H1 (cell line): Measurements from ENCODE around the gene FMN2. TPM values are rescaled to one million over a fixed set of nuclear protein-coding genes. Genes with fewer than 3 reads are reported as not detected.

Experiments
- CTCF ChIA-PET: fragments of 300-600 bp; sonication (Branson Sonifier 250); formaldehyde crosslinking; loops from one replicate; lab custom pipeline; 2021; ENCODE audit not compliant: partially characterized antibody; lab: Charles Lee
- POLR2A ChIA-PET: fragments of 300-600 bp; sonication (Branson Sonifier 250); formaldehyde crosslinking; loops from one replicate; lab custom pipeline; 2021; ENCODE audit warnings: inconsistent platforms; ENCODE audit not compliant: partially characterized antibody; lab: Charles Lee
- DNase-seq, 2 experiments: peaks; one replicate each; pipeline versions ENCODE4 v3.0.0 to v3.0.0-alpha.2; 2010 to 2022; ENCODE audit warnings: low spot score in 2 of 2, low read depth in 1 of 2, mixed read lengths in 1 of 2
- FAIRE-seq: peaks from 2 replicates; lab custom pipeline; 2011; peaks lifted over from hg19 to GRCh38; lab: Jason Lieb, UNC
- H2AFZ ChIP-seq: 2 replicates; pipeline ENCODE4 v1.8.1; 2012; ENCODE audit warnings: low read length, inconsistent platforms
- H2AK5ac ChIP-seq: 2 replicates; pipeline ENCODE4 v1.6.1; 2013; ENCODE audit warnings: low read depth, low read length
- H2BK120ac ChIP-seq: replicated peaks from 2 replicates; pipeline ENCODE3; 2013; ENCODE audit warnings: low read depth, low read length, inconsistent platforms
- H2BK12ac ChIP-seq: 2 replicates; pipeline ENCODE4 v1.6.1; 2013; ENCODE audit warnings: low read depth, low read length
- H2BK15ac ChIP-seq: 2 replicates; pipeline ENCODE4 v1.6.1; 2013; ENCODE audit warnings: low read length
- H2BK20ac ChIP-seq: 2 replicates; pipeline ENCODE4 v1.6.1; 2013; ENCODE audit warnings: low read length
- H2BK5ac ChIP-seq: 2 replicates; pipeline ENCODE4 v1.6.1; 2013; ENCODE audit warnings: low read depth, low read length
- H3K14ac ChIP-seq: 2 replicates; pipeline ENCODE4 v1.6.1; 2013; ENCODE audit warnings: inconsistent platforms; ENCODE audit not compliant: insufficient read length
- H3K18ac ChIP-seq: 2 replicates; pipeline ENCODE4 v1.6.1; 2013; ENCODE audit warnings: low read length; ENCODE audit errors: extremely low read depth
- H3K23ac ChIP-seq: 2 replicates; pipeline ENCODE4 v1.6.1; 2013; ENCODE audit warnings: inconsistent platforms; ENCODE audit not compliant: insufficient read length
- H3K23me2 ChIP-seq: 2 replicates; pipeline ENCODE4 v1.6.1; 2013; ENCODE audit warnings: low read depth, low read length
- H3K27ac ChIP-seq: 2 replicates; pipeline ENCODE4 v1.6.1; 2011; ENCODE audit warnings: low read depth, low read length, inconsistent platforms
- H3K27me3 ChIP-seq, 4 experiments: replicated peaks in 1 of 4; 1 replicate in 1 of 4; 2 replicates in 3 of 4; pipeline versions ENCODE4 v1.6.1 to v1.8.1; 2011 to 2013; ENCODE audit warnings: low read length in 3 of 4, mild to moderate bottlenecking in 3 of 4, inconsistent platforms in 2 of 4, mixed read lengths in 2 of 4, moderate library complexity in 1 of 4; ENCODE audit not compliant: control insufficient read depth in 3 of 4, insufficient read depth in 3 of 4; ENCODE audit errors: extremely low read depth in 1 of 4
- H3K36me3 ChIP-seq, 4 experiments: 2 replicates each; pipeline versions ENCODE4 v1.6.1 to v1.8.1; 2011 to 2013; ENCODE audit warnings: mild to moderate bottlenecking in 4 of 4, low read length in 3 of 4, moderate library complexity in 2 of 4, control low read depth in 1 of 4, inconsistent platforms in 1 of 4; ENCODE audit not compliant: insufficient read depth in 4 of 4, control insufficient read depth in 2 of 4
- H3K4ac ChIP-seq: replicated peaks from 2 replicates; pipeline ENCODE3; 2013; ENCODE audit warnings: low read length, low read depth, mixed read lengths, inconsistent platforms; ENCODE audit not compliant: insufficient read length
- H3K4me1 ChIP-seq, 4 experiments: replicated peaks in 1 of 4; 1 replicate in 1 of 4; 2 replicates in 3 of 4; pipeline versions ENCODE4 v1.6.1 to v1.8.1; 2011 to 2013; ENCODE audit warnings: low read length in 3 of 4, inconsistent platforms in 2 of 4, mixed read lengths in 1 of 4; ENCODE audit not compliant: insufficient read depth in 4 of 4, control insufficient read depth in 3 of 4
- H3K4me2 ChIP-seq, 2 experiments: 2 replicates each; pipeline versions ENCODE4 v1.6.1 to v1.8.1; 2011 to 2013; ENCODE audit warnings: low read depth in 2 of 2, low read length in 2 of 2, control low read depth in 1 of 2, inconsistent platforms in 1 of 2, mild to moderate bottlenecking in 1 of 2; ENCODE audit not compliant: insufficient read depth in 1 of 2
- H3K4me3 ChIP-seq, 4 experiments: fragments of 200-600, 300-600 bp in 1 of 4; sonication (generic), shearing (Covaris generic), sonication (Bioruptor Twin) in 1 of 4; 2 replicates each; pipeline versions ENCODE4 v1.5.1 to v1.8.1; 2011 to 2016; ENCODE audit warnings: low read length in 4 of 4, low read depth in 3 of 4, control low read depth in 2 of 4, inconsistent platforms in 2 of 4, mild to moderate bottlenecking in 2 of 4, mixed read lengths in 1 of 4, moderate library complexity in 1 of 4; ENCODE audit not compliant: insufficient read depth in 2 of 4; ENCODE audit errors: extremely low read depth in 1 of 4
- H3K56ac ChIP-seq: replicated peaks from 2 replicates; pipeline ENCODE3; 2013; ENCODE audit warnings: low read depth, mild to moderate bottlenecking, mixed read lengths, low read length, inconsistent platforms; ENCODE audit not compliant: insufficient read length
- H3K79me1 ChIP-seq: 2 replicates; pipeline ENCODE4 v1.6.1; 2013; ENCODE audit warnings: low read depth, low read length, control low read depth
- H3K79me2 ChIP-seq, 2 experiments: 2 replicates each; pipeline versions ENCODE4 v1.6.1 to v1.8.1; 2012 to 2013; ENCODE audit warnings: low read length in 2 of 2, mild to moderate bottlenecking in 2 of 2, inconsistent platforms in 1 of 2; ENCODE audit not compliant: insufficient read depth in 2 of 2, control insufficient read depth in 1 of 2
- H3K9ac ChIP-seq, 4 experiments: replicated peaks in 1 of 4; 1 replicate in 1 of 4; 2 replicates in 3 of 4; pipeline versions ENCODE4 v1.6.1 to v1.8.1; 2011 to 2013; ENCODE audit warnings: low read depth in 3 of 4, low read length in 3 of 4, control low read depth in 2 of 4, mild to moderate bottlenecking in 2 of 4, moderate library complexity in 2 of 4, inconsistent platforms in 1 of 4; ENCODE audit errors: extremely low read depth in 1 of 4
- H3K9me3 ChIP-seq, 2 experiments: 2 replicates each; pipeline versions ENCODE4 v1.6.1 to v1.8.1; 2012 to 2013; ENCODE audit warnings: mild to moderate bottlenecking in 2 of 2, moderate library complexity in 2 of 2, control low read depth in 1 of 2, inconsistent platforms in 1 of 2, low read depth in 1 of 2, low read length in 1 of 2, mixed read lengths in 1 of 2; ENCODE audit not compliant: insufficient read depth in 2 of 2
- H4K20me1 ChIP-seq, 2 experiments: replicated peaks in 1 of 2; 2 replicates each; pipeline versions ENCODE3 to v1.8.1; 2011 to 2013; ENCODE audit warnings: inconsistent platforms in 2 of 2, low read length in 2 of 2, mild to moderate bottlenecking in 1 of 2; ENCODE audit not compliant: insufficient read depth in 2 of 2, control insufficient read depth in 1 of 2
- H4K5ac ChIP-seq: 2 replicates; pipeline ENCODE4 v1.6.1; 2013; ENCODE audit warnings: low read length, low read depth, mixed read lengths, inconsistent platforms; ENCODE audit not compliant: insufficient read length
- H4K8ac ChIP-seq: 2 replicates; pipeline ENCODE4 v1.8.0; 2013; ENCODE audit warnings: mild to moderate bottlenecking, moderate library complexity, low read length, inconsistent platforms; ENCODE audit not compliant: insufficient read depth; ENCODE audit errors: extremely low read depth
- H4K91ac ChIP-seq: replicated peaks from 2 replicates; pipeline ENCODE3; 2013; ENCODE audit warnings: low read length, mixed read lengths, inconsistent platforms; ENCODE audit not compliant: insufficient read length
- BCL11A ChIP-seq, 2 experiments: IDR thresholded peaks; one replicate each; pipeline ENCODE4 v1.6.1; 2011; ENCODE audit warnings: low read depth in 2 of 2, low read length in 2 of 2, mild to moderate bottlenecking in 2 of 2
- EP300 ChIP-seq, 2 experiments: IDR thresholded peaks; 1 replicate in 1 of 2; 2 replicates in 1 of 2; pipeline ENCODE4 v1.6.1; 2011 to 2012; ENCODE audit warnings: low read depth in 2 of 2, low read length in 2 of 2, mild to moderate bottlenecking in 2 of 2, borderline replicate concordance in 1 of 2, inconsistent platforms in 1 of 2, moderate library complexity in 1 of 2
- RFX5 ChIP-seq: IDR thresholded peaks from 2 replicates; pipeline ENCODE4 v1.6.1; 2011; ENCODE audit warnings: low read depth, low read length, improper control_type of control experiment, borderline replicate concordance
- SAP30 ChIP-seq: fragments of 300-600 bp; sonication (generic); IDR thresholded peaks from 2 replicates; pipeline ENCODE4 v1.7.1; 2012; ENCODE audit warnings: low read length, moderate library complexity, mild to moderate bottlenecking, inconsistent platforms; ENCODE audit not compliant: insufficient read depth, insufficient replicate concordance
- SIRT6 ChIP-seq: IDR thresholded peaks from one replicate; pipeline ENCODE4 v1.7.1; 2012; ENCODE audit warnings: low read length, inconsistent platforms
- SIX5 ChIP-seq: IDR thresholded peaks from 2 replicates; pipeline ENCODE4 v1.6.1; 2011; ENCODE audit warnings: mild to moderate bottlenecking, low read depth, low read length
- SP1 ChIP-seq: IDR thresholded peaks from 2 replicates; pipeline ENCODE4 v1.6.1; 2011; ENCODE audit warnings: low read depth, low read length
- SP2 ChIP-seq: IDR thresholded peaks from 2 replicates; pipeline ENCODE4 v1.6.1; 2012; ENCODE audit warnings: mild to moderate bottlenecking, low read length, inconsistent platforms
- TCF12 ChIP-seq: IDR thresholded peaks from 2 replicates; pipeline ENCODE4 v1.6.1; 2011; ENCODE audit warnings: low read depth, mild to moderate bottlenecking, low read length
- WGBS, 2 experiments: shearing (Covaris generic) in 1 of 2; methylation state at CpG; one replicate each; pipeline versions ENCODE4 v1.1.6 to v1.1.7; 2013 to 2015; ENCODE audit warnings: low lambda C conversion rate in 2 of 2, mixed read lengths in 2 of 2, inconsistent platforms in 1 of 2, low coverage in 1 of 2, missing lambda C conversion rate in 1 of 2; ENCODE audit not compliant: insufficient replicate concordance in 2 of 2, insufficient coverage in 1 of 2, insufficient read length in 1 of 2; ENCODE audit errors: extremely low coverage in 1 of 2, missing lambda C conversion rate in 1 of 2; 5-methylcytosine and 5-hydroxymethylcytosine counted together
- polyA plus RNA-seq, 7 experiments: library from polyadenylated mRNA; depleted of rRNA in 3 of 7; stranded (reverse) in 5 of 7; unstranded in 2 of 7; fragments of >200 nt in 5 of 7; fragments of 200-250 nt in 2 of 7; gene quantifications; 1 replicate in 5 of 7; 2 replicates in 1 of 7; 4 replicates in 1 of 7; pipeline versions ENCODE4 v1.2.1 to v1.2.3, GENCODE V29; 2011 to 2013; ENCODE audit warnings: missing spikeins in 2 of 7, mixed read lengths in 2 of 7
- total RNA-seq: library from RNA; stranded (reverse); fragmentation: NEBNext Ultra II Directional; extraction: Animal tissue kit (Norgen Biotek cat#: 25700); gene quantifications from 2 replicates; pipeline ENCODE4 v1.2.1, GENCODE V29; 2021
- TF ChIP-seq, protein P1 (sequence below): IDR thresholded peaks from 2 replicates; pipeline ENCODE4 v1.6.1; 2012; ENCODE audit warnings: inconsistent platforms

Gene FMN2
- total and polyA plus RNA-seq, 2 of the 8 experiments (the other 6 are each of a cell fraction or from before 2014, with no cell fraction given) = 0.83 to 2.0 TPM

DNA sequence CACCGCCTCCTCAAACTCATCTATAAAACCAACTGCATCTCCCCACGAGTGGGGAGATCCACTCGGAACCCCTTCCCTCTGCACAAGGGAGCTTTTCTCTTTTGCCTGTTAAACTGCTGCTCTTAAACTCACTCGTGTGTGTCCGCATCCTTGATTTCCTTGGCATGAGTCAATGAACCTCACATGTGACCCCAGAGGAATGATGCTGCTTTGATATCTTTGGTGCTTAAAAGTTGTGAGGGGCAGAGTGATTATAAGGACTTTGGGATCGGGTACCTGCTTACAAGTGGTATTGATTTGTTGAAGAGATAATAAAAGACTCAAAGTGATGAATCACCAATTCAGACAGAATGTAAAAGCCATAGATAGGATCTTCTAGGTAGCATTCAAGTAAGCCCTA, 394.9 kb downstream of the FMN2 start:
- POLR2A ChIA-PET = no interaction called here
- no peaks in the 10 kb centered on the region for H3K79me2 ChIP-seq
- H3K27me3 ChIP-seq = peaks cover 0 to 5% (median 3%) of the 10 kb centered on the region in 4 experiments; a peak in 1 of 7 replicates
- H4K20me1 ChIP-seq = no peaks in the 10 kb centered on the region
- no peak overlapping the region for H2BK12ac ChIP-seq
- no peak for TF ChIP-seq SIX5
- TF ChIP-seq TCF12 = no peak
- TF ChIP-seq SIRT6 = no peak
- TF ChIP-seq, protein P1, sequence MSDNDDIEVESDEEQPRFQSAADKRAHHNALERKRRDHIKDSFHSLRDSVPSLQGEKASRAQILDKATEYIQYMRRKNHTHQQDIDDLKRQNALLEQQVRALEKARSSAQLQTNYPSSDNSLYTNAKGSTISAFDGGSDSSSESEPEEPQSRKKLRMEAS = no peak
- no peak for TF ChIP-seq BCL11A (IDR thresholded peaks at IDR 0.05; ENCODE audit: low read depth in 2 of 2, low read length in 2 of 2)
- TF ChIP-seq RFX5 = no peak
- no peak for TF ChIP-seq SP2
- TF ChIP-seq SP1 = no peak
- TF ChIP-seq EP300 (IDR thresholded peaks at IDR 0.05; ENCODE audit: borderline replicate concordance in 1 of 2, low read depth in 2 of 2, low read length in 2 of 2) = no peak
- no peak for TF ChIP-seq SAP30
- FAIRE-seq (no peak), DNase-seq (no peak)
- H3K79me1 ChIP-seq = no peaks in the 10 kb centered on the region
- CTCF ChIA-PET = interaction anchor here (0.7 to 3.0 kb wide), 12 partner anchors 8 to 289 kb away, joined by 3 to 16 read pairs (median 3); no protein-coding TSS in a partner anchor
- H4K5ac ChIP-seq = no peak overlapping the region
- H2AFZ ChIP-seq = no peak overlapping the region
- no peaks in the 10 kb centered on the region for H3K23me2 ChIP-seq
- H4K8ac ChIP-seq = no peak overlapping the region
- no peak overlapping the region for H2AK5ac ChIP-seq
- H4K91ac ChIP-seq = no peak overlapping the region
- no peak overlapping the region for H3K18ac ChIP-seq
- H2BK20ac ChIP-seq = no peak overlapping the region
- no peak overlapping the region for H2BK120ac ChIP-seq
- H3K4ac ChIP-seq = no peak overlapping the region
- H2BK15ac ChIP-seq = no peak overlapping the region
- H3K56ac ChIP-seq = no peak overlapping the region
- peaks cover 0 to 4% (median under 1%) of the 10 kb centered on the region in 4 experiments; a peak in 2 of 7 replicates for H3K4me1 ChIP-seq
- H3K14ac ChIP-seq = no peak overlapping the region
- no peaks in the 10 kb centered on the region for H3K9me3 ChIP-seq
- H3K4me3 ChIP-seq = no peak overlapping the region
- H2BK5ac ChIP-seq = no peak overlapping the region
- no peaks in the 10 kb centered on the region for H3K36me3 ChIP-seq
- H3K27ac ChIP-seq = no peak overlapping the region
- no peak overlapping the region for H3K23ac ChIP-seq
- 86% methylated on average over 6 of the region's 6 CpGs; no CpG with 5 or more reads in 1 of the 2 experiments for WGBS, 2 experiments
- H3K4me2 ChIP-seq = no peak overlapping the region
- H3K9ac ChIP-seq = no peak overlapping the region
